Panc1 (cell line): ENCODE measurements around the gene CKS1B. TPM values are rescaled to one million over a fixed set of nuclear protein-coding genes. Genes with fewer than 3 reads are reported as not detected.

Experiments used
- ATAC-seq: fragments of 200-7000 bp; cut with Tn5 transposase; 2 replicates; pipeline ENCODE4 v1.9.1; 2020; ENCODE audit warnings: mild to moderate bottlenecking, moderate library complexity
- BruUV-seq: library from RNA; stranded (reverse); fragments of 400-500 nt; replicated peaks from 2 replicates; lab custom pipeline; 2021; lab: Mats Ljungman, UMichigan
- CTCF ChIA-PET: fragments of 300-600 bp; sonication (Branson Sonifier 250); formaldehyde crosslinking; loops from one replicate; lab custom pipeline; 2022; ENCODE audit warnings: antibody characterized with exemption; lab: Charles Lee
- POLR2A ChIA-PET: fragments of 300-600 bp; sonication (Branson Sonifier 250); formaldehyde crosslinking; loops from one replicate; lab custom pipeline; 2022; ENCODE audit warnings: antibody characterized with exemption; lab: Charles Lee
- DNase-seq: peaks from one replicate; pipeline ENCODE4 v3.0.0-alpha.2; 2010; ENCODE audit warnings: low read depth, low spot score
- H3K27ac ChIP-seq: 2 replicates; pipeline ENCODE4 v1.5.1; 2011; ENCODE audit warnings: mild to moderate bottlenecking, low read length, inconsistent platforms
- H3K27me3 ChIP-seq: fragments of 200-500 bp; sonication (Bioruptor generic); 2 replicates; pipeline ENCODE4 v1.6.0; 2014; ENCODE audit warnings: low read length, inconsistent platforms; ENCODE audit not compliant: control insufficient read depth, insufficient read depth
- H3K36me3 ChIP-seq: fragments of 200-500 bp; sonication (Bioruptor generic); 2 replicates; pipeline ENCODE4 v1.5.1; 2014; ENCODE audit warnings: inconsistent platforms, mild to moderate bottlenecking, low read length, moderate library complexity; ENCODE audit not compliant: control insufficient read depth, insufficient read depth
- H3K4me1 ChIP-seq: 2 replicates; pipeline ENCODE4 v1.5.1; 2011; ENCODE audit warnings: inconsistent platforms, mild to moderate bottlenecking, low read length, moderate library complexity; ENCODE audit not compliant: control insufficient read depth, insufficient read depth
- H3K4me3 ChIP-seq, 2 experiments: 2 replicates each; pipeline ENCODE4 v1.5.1; 2011 to 2012; ENCODE audit warnings: low read depth in 2 of 2, low read length in 2 of 2, mild to moderate bottlenecking in 2 of 2, inconsistent platforms in 1 of 2, moderate library complexity in 1 of 2
- H3K9me3 ChIP-seq: fragments of 200-500 bp; sonication (Bioruptor generic); 2 replicates; pipeline ENCODE4 v1.5.1; 2014; ENCODE audit warnings: low read depth, mild to moderate bottlenecking, inconsistent platforms, low read length, moderate library complexity; ENCODE audit not compliant: control insufficient read depth, insufficient read depth
- POLR2AphosphoS5 ChIP-seq: IDR thresholded peaks from 2 replicates; pipeline ENCODE4 v1.6.1; 2012; ENCODE audit warnings: mild to moderate bottlenecking, low read depth, low read length, moderate library complexity
- REST ChIP-seq, 2 experiments: IDR thresholded peaks; 2 replicates each; pipeline ENCODE4 v1.6.1; 2011 to 2012; ENCODE audit warnings: low read depth in 2 of 2, control low read depth in 1 of 2, low read length in 1 of 2, mild to moderate bottlenecking in 1 of 2, moderate library complexity in 1 of 2; ENCODE audit not compliant: insufficient read depth in 1 of 2
- SIN3A ChIP-seq: IDR thresholded peaks from 2 replicates; pipeline ENCODE4 v1.6.1; 2012; ENCODE audit warnings: low read depth, mild to moderate bottlenecking, low read length, moderate library complexity, borderline replicate concordance; ENCODE audit not compliant: insufficient read depth
- TCF7L2 ChIP-seq: IDR thresholded peaks from 2 replicates; pipeline ENCODE4 v1.6.1; 2011; ENCODE audit warnings: mild to moderate bottlenecking, low read depth, low read length, inconsistent platforms
- in situ Hi-C: cut with HindIII; loops from 2 replicates; pipeline ENCODE4 v1.10.0; 2016; ENCODE audit warnings: low sequenced_read_pairs, low pct_unique_long_range_greater_than_20kb
- intact Hi-C: fragments of 100-400 bp; cut with micrococcal nuclease; formaldehyde crosslinking; loops from one replicate; pipeline ENCODE4 v1.10.0; 2022; ENCODE audit not compliant: unreplicated experiment
- total RNA-seq: library from RNA; stranded (reverse); gene quantifications from one replicate; pipeline ENCODE4 v1.2.1, GENCODE V29; 2021; ENCODE audit not compliant: unreplicated experiment
- TF ChIP-seq, protein P1 (sequence below): fragments of 450-650 bp; IDR thresholded peaks from 2 replicates; pipeline ENCODE4 v1.5.1; 2017; ENCODE audit warnings: mild to moderate bottlenecking

The CKS1B gene
- total RNA-seq, 1 experiment from 2014 or later: 212 TPM

DNA sequence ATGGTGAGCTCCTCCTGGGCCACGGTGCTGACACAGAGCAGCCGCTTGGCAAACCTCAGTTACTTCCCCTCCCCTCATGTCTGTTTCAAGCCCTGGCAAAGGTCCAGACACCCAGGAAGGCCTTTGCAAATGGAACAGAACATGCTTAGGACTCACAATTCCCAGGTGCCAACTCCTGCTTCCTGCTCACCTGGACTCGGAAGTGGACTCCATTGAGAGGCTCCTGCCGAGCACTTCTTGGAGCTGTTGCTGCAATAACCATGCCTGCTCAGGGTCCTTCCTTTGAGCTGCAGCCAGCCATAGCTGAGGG is 48.4 kb downstream of the CKS1B start:
- H3K9me3 ChIP-seq: no peaks in the 10 kb centered on the region
- TF ChIP-seq SIN3A (no peak), POLR2AphosphoS5 (no peak), TCF7L2 (no peak), REST (IDR thresholded peaks at IDR 0.05; ENCODE audit: insufficient read depth in 1 of 2, low read depth in 2 of 2, low read length in 1 of 2) (no peak)
- TF ChIP-seq, protein P1, sequence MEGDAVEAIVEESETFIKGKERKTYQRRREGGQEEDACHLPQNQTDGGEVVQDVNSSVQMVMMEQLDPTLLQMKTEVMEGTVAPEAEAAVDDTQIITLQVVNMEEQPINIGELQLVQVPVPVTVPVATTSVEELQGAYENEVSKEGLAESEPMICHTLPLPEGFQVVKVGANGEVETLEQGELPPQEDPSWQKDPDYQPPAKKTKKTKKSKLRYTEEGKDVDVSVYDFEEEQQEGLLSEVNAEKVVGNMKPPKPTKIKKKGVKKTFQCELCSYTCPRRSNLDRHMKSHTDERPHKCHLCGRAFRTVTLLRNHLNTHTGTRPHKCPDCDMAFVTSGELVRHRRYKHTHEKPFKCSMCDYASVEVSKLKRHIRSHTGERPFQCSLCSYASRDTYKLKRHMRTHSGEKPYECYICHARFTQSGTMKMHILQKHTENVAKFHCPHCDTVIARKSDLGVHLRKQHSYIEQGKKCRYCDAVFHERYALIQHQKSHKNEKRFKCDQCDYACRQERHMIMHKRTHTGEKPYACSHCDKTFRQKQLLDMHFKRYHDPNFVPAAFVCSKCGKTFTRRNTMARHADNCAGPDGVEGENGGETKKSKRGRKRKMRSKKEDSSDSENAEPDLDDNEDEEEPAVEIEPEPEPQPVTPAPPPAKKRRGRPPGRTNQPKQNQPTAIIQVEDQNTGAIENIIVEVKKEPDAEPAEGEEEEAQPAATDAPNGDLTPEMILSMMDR: no peak
- in situ Hi-C loops: no loop called here
- peaks cover 7% of the 10 kb centered on the region for H3K4me1 ChIP-seq
- H3K27me3 ChIP-seq: no peaks in the 10 kb centered on the region
- no peaks in the 10 kb centered on the region for H3K36me3 ChIP-seq
- ATAC-seq: no peak
- BruUV-seq: no TSS peak
- intact Hi-C loops: no loop called here
- POLR2A ChIA-PET: no interaction called here
- no peak overlapping the region for H3K27ac ChIP-seq
- CTCF ChIA-PET: no interaction called here
- DNase-seq: no peak
- H3K4me3 ChIP-seq: no peak overlapping the region

DNA sequence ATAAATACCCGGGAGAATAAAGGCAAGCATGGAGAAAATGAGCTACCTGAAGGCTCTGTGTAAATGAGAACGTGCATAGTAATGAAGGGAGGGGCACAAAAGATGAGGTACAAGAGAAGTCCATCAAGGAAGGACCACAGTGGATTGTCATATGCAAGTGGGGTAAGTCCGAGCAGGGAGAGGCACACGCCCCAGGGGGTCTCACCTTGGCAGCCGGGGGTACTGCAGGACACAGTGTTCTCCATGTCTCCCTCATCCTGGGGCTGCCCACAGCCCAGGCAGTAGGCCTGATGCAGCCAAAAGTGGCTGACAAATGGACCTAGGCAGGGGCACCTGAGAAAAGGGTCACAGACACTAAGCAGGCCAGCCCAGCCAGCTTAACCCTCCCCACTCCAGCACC is 49.1 kb downstream of the CKS1B start:
- peaks cover 2% of the 10 kb centered on the region; the same call in 1 of the 2 replicates for H3K4me1 ChIP-seq
- intact Hi-C loops: no loop called here
- ChIA-PET POLR2A (no interaction called here), CTCF (no interaction called here)
- no TSS peak for BruUV-seq
- H3K27me3 ChIP-seq: no peaks in the 10 kb centered on the region
- H3K27ac ChIP-seq: no peak overlapping the region
- no peak for DNase-seq
- in situ Hi-C loops: no loop called here
- H3K36me3 ChIP-seq: no peaks in the 10 kb centered on the region
- H3K4me3 ChIP-seq: no peak overlapping the region
- no peaks in the 10 kb centered on the region for H3K9me3 ChIP-seq
- no peak for ATAC-seq
- TF ChIP-seq POLR2AphosphoS5 (no peak), REST (IDR thresholded peaks at IDR 0.05; ENCODE audit: insufficient read depth in 1 of 2, low read depth in 2 of 2, low read length in 1 of 2) (no peak), TCF7L2 (no peak), SIN3A (no peak)
- TF ChIP-seq, protein P1: no peak
